GM23338 (cell line): ENCODE measurements around the gene MAD2L2. TPM values are rescaled to one million over a fixed set of nuclear protein-coding genes. Genes with fewer than 3 reads are reported as not detected.

ENCODE experiments used
- ATAC-seq: fragments of 200-7000 bp; cut with Tn5 transposase; 3 replicates; pipeline ENCODE4 v1.9.1; 2020
- DNase-seq: peaks from one replicate; pipeline ENCODE4 v3.0.0-alpha.2; 2015; ENCODE audit warnings: low spot score
- H2AFZ ChIP-seq: fragments of 200-600 bp; sonication (generic); 2 replicates; pipeline ENCODE4 v1.8.0; 2016; ENCODE audit warnings: antibody characterized with exemption, mild to moderate bottlenecking, moderate library complexity
- H3F3A ChIP-seq: fragments of 200-600 bp; sonication (generic); replicated peaks from 2 replicates; pipeline ENCODE4 v1.8.0; 2017; ENCODE audit warnings: antibody characterized with exemption, mixed run types, low read depth
- H3K27ac ChIP-seq: fragments of 200-600 bp; sonication (generic); 2 replicates; pipeline ENCODE4 v1.6.1; 2016; ENCODE audit warnings: low read depth
- H3K27me3 ChIP-seq: fragments of 200-600 bp; sonication (generic); 2 replicates; pipeline ENCODE4 v1.8.0; 2016; ENCODE audit warnings: mild to moderate bottlenecking, mixed run types, moderate library complexity; ENCODE audit not compliant: insufficient read depth
- H3K36me3 ChIP-seq: fragments of 200-600 bp; sonication (generic); 2 replicates; pipeline ENCODE4 v1.8.0; 2016; ENCODE audit warnings: mild to moderate bottlenecking; ENCODE audit not compliant: insufficient read depth
- H3K4me1 ChIP-seq: fragments of 200-600 bp; sonication (generic); 2 replicates; pipeline ENCODE4 v1.8.0; 2016; ENCODE audit warnings: mild to moderate bottlenecking, moderate library complexity; ENCODE audit not compliant: insufficient read depth
- H3K4me2 ChIP-seq: fragments of 200-600 bp; sonication (generic); 2 replicates; pipeline ENCODE4 v1.7.1; 2017; ENCODE audit warnings: mixed run types
- H3K4me3 ChIP-seq: fragments of 200-600 bp; sonication (generic); 2 replicates; pipeline ENCODE4 v1.6.1; 2016; ENCODE audit warnings: mixed run types
- H3K79me2 ChIP-seq: fragments of 200-600 bp; sonication (generic); replicated peaks from 2 replicates; pipeline ENCODE4 v1.8.0; 2017; ENCODE audit warnings: mild to moderate bottlenecking; ENCODE audit not compliant: insufficient read depth
- H3K9me2 ChIP-seq: fragments of 200-600 bp; sonication (generic); 2 replicates; pipeline ENCODE4 v1.8.0; 2017; ENCODE audit not compliant: insufficient read depth
- H4K20me1 ChIP-seq: fragments of 200-600 bp; sonication (generic); replicated peaks from 2 replicates; pipeline ENCODE4 v1.8.0; 2017; ENCODE audit warnings: mild to moderate bottlenecking; ENCODE audit not compliant: insufficient read depth
- H3K27ac Mint-ChIP-seq: 2 replicates; pipeline ENCODE4 v1.8.0; 2020; ENCODE audit warnings: inconsistent platforms, mild to moderate bottlenecking, moderate library complexity, mixed read lengths
- H3K27me3 Mint-ChIP-seq: 3 replicates; pipeline ENCODE4 v1.8.0; 2022; ENCODE audit warnings: low read depth, mild to moderate bottlenecking, moderate library complexity, mixed read lengths, inconsistent platforms; ENCODE audit not compliant: insufficient read depth, poor library complexity
- H3K36me3 Mint-ChIP-seq: 3 replicates; pipeline ENCODE4 v1.8.0; 2021; ENCODE audit warnings: low read depth, mild to moderate bottlenecking, inconsistent platforms, moderate library complexity, mixed read lengths
- H3K4me1 Mint-ChIP-seq: 3 replicates; pipeline ENCODE4 v1.8.0; 2020; ENCODE audit warnings: mild to moderate bottlenecking, inconsistent platforms, mixed read lengths
- H3K4me3 Mint-ChIP-seq: 3 replicates; pipeline ENCODE4 v1.8.0; 2021; ENCODE audit warnings: moderate library complexity, mild to moderate bottlenecking, inconsistent platforms, mixed read lengths
- H3K9me3 Mint-ChIP-seq: 3 replicates; pipeline ENCODE4 v1.8.0; 2020; ENCODE audit warnings: moderate library complexity, mild to moderate bottlenecking, inconsistent platforms, mixed read lengths
- CREB1 ChIP-seq: fragments of 250-450 bp; sonication (Bioruptor Pico); IDR thresholded peaks from 2 replicates; pipeline ENCODE4 v1.5.0; 2020; ENCODE audit warnings: low read depth, mild to moderate bottlenecking, moderate library complexity
- EZH2 ChIP-seq: fragments of 200-600 bp; sonication (generic); IDR thresholded peaks from one replicate; pipeline ENCODE4 v1.8.0; 2017; ENCODE audit warnings: antibody characterized with exemption, mild to moderate bottlenecking, low read depth; ENCODE audit not compliant: unreplicated experiment
- EZH2phosphoT487 ChIP-seq: fragments of 200-600 bp; sonication (generic); IDR thresholded peaks from one replicate; pipeline ENCODE4 v1.8.1; 2018; ENCODE audit warnings: antibody characterized with exemption; ENCODE audit not compliant: unreplicated experiment
- JUNB ChIP-seq: IDR thresholded peaks from one replicate; pipeline ENCODE4 v1.6.1; 2016; ENCODE audit warnings: antibody characterized with exemption; ENCODE audit not compliant: unreplicated experiment
- NANOG ChIP-seq: IDR thresholded peaks from 2 replicates; pipeline ENCODE4 v1.6.1; 2016; ENCODE audit warnings: antibody characterized with exemption, borderline replicate concordance
- POLR2AphosphoS5 ChIP-seq: IDR thresholded peaks from 2 replicates; pipeline ENCODE4 v1.6.1; 2016; ENCODE audit warnings: antibody characterized with exemption, low read depth
- STAT1 ChIP-seq: IDR thresholded peaks from one replicate; pipeline ENCODE4 v1.6.1; 2016; ENCODE audit warnings: antibody characterized with exemption; ENCODE audit not compliant: unreplicated experiment
- ZNF114 ChIP-seq: fragments of 250-450 bp; sonication (Bioruptor Pico); IDR thresholded peaks from 2 replicates; pipeline ENCODE4 v1.5.0; 2020; ENCODE audit warnings: mild to moderate bottlenecking, moderate library complexity
- ZNF331 ChIP-seq: fragments of 250-450 bp; sonication (Bioruptor Pico); IDR thresholded peaks from 2 replicates; pipeline ENCODE4 v1.5.0; 2020; ENCODE audit warnings: low read depth, mild to moderate bottlenecking, moderate library complexity
- polyA plus RNA-seq: library from polyadenylated mRNA; unstranded; fragments of >200 nt; fragmentation: Nextera tagmentation; extraction: Ambion mirVana; gene quantifications from 2 replicates; pipeline ENCODE4 v1.2.1, GENCODE V29; 2016
- total RNA-seq: library from RNA; depleted of rRNA; stranded (reverse); fragments of >200 nt; shearing (Covaris generic); gene quantifications from 2 replicates; pipeline ENCODE4 v1.2.3, GENCODE V29; 2014
- TF ChIP-seq, protein P1 (sequence below), 2 experiments: fragments of 200-600 bp in 1 of 2; sonication (generic) in 1 of 2; conservative IDR thresholded peaks; 2 replicates each; pipeline versions ENCODE4 v1.5.1 to v1.6.1; 2016 to 2017; ENCODE audit warnings: antibody characterized with exemption in 2 of 2, low read depth in 2 of 2, mild to moderate bottlenecking in 2 of 2, moderate library complexity in 1 of 2
- TF ChIP-seq, protein P2 (sequence below): fragments of 250-450 bp; sonication (Bioruptor Pico); IDR thresholded peaks from 2 replicates; pipeline ENCODE4 v1.5.0; 2020; ENCODE audit warnings: mild to moderate bottlenecking, moderate library complexity
- TF ChIP-seq, protein P3 (sequence below): IDR thresholded peaks from 2 replicates; pipeline ENCODE4 v1.6.1; 2016; ENCODE audit warnings: antibody characterized with exemption
- TF ChIP-seq, protein P4 (sequence below): IDR thresholded peaks from one replicate; pipeline ENCODE4 v1.6.1; 2018; ENCODE audit warnings: antibody characterized with exemption; ENCODE audit not compliant: unreplicated experiment

MAD2L2 gene
- total and polyA plus RNA-seq, 2 experiments from 2014 or later: 498 to 552 TPM

DNA sequence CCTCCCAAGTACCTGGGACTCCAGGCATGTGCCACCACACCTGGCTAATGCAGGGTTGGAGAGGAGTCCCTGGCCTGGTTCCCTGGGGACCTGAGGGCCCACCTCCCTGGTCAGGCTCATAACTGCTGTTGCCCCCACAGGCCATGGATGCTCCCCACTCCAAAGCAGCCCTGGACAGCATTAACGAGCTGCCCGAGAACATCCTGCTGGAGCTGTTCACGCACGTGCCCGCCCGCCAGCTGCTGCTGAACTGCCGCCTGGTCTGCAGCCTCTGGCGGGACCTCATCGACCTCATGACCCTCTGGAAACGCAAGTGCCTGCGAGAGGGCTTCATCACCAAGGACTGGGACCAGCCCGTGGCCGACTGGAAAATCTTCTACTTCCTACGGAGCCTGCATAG is 12.4 kb downstream of the MAD2L2 start:
- Histone ChIP-seq H3K79me2 (no peaks in the 10 kb centered on the region), H4K20me1 (peaks cover 13% of the 10 kb centered on the region), H3K27ac (peak overlapping the region; percentile 56), H2AFZ (no peak overlapping the region), H3F3A (peaks cover 41% of the 10 kb centered on the region), H3K4me1 (no peaks in the 10 kb centered on the region), H3K9me2 (no peaks in the 10 kb centered on the region), H3K4me3 (no peak overlapping the region), H3K27me3 (no peaks in the 10 kb centered on the region), H3K4me2 (no peak overlapping the region), H3K36me3 (peaks cover 6% of the 10 kb centered on the region)
- Mint-ChIP-seq H3K36me3 (peaks cover 58% of the 10 kb centered on the region), H3K4me3 (no peak overlapping the region), H3K9me3 (no peaks in the 10 kb centered on the region), H3K4me1 (peaks cover 3% of the 10 kb centered on the region; the same call in 2 of the 3 replicates), H3K27me3 (peaks cover 33% of the 10 kb centered on the region), H3K27ac (0 out of 2 replicates have a peak overlapping the region, but pooled peaks have one; percentile 43)
- TF ChIP-seq JUNB: no peak
- TF ChIP-seq, protein P1, sequence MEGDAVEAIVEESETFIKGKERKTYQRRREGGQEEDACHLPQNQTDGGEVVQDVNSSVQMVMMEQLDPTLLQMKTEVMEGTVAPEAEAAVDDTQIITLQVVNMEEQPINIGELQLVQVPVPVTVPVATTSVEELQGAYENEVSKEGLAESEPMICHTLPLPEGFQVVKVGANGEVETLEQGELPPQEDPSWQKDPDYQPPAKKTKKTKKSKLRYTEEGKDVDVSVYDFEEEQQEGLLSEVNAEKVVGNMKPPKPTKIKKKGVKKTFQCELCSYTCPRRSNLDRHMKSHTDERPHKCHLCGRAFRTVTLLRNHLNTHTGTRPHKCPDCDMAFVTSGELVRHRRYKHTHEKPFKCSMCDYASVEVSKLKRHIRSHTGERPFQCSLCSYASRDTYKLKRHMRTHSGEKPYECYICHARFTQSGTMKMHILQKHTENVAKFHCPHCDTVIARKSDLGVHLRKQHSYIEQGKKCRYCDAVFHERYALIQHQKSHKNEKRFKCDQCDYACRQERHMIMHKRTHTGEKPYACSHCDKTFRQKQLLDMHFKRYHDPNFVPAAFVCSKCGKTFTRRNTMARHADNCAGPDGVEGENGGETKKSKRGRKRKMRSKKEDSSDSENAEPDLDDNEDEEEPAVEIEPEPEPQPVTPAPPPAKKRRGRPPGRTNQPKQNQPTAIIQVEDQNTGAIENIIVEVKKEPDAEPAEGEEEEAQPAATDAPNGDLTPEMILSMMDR (conservative IDR thresholded peaks at IDR 0.05; ENCODE audit: low read depth in 2 of 2): no peak
- TF ChIP-seq, protein P2, sequence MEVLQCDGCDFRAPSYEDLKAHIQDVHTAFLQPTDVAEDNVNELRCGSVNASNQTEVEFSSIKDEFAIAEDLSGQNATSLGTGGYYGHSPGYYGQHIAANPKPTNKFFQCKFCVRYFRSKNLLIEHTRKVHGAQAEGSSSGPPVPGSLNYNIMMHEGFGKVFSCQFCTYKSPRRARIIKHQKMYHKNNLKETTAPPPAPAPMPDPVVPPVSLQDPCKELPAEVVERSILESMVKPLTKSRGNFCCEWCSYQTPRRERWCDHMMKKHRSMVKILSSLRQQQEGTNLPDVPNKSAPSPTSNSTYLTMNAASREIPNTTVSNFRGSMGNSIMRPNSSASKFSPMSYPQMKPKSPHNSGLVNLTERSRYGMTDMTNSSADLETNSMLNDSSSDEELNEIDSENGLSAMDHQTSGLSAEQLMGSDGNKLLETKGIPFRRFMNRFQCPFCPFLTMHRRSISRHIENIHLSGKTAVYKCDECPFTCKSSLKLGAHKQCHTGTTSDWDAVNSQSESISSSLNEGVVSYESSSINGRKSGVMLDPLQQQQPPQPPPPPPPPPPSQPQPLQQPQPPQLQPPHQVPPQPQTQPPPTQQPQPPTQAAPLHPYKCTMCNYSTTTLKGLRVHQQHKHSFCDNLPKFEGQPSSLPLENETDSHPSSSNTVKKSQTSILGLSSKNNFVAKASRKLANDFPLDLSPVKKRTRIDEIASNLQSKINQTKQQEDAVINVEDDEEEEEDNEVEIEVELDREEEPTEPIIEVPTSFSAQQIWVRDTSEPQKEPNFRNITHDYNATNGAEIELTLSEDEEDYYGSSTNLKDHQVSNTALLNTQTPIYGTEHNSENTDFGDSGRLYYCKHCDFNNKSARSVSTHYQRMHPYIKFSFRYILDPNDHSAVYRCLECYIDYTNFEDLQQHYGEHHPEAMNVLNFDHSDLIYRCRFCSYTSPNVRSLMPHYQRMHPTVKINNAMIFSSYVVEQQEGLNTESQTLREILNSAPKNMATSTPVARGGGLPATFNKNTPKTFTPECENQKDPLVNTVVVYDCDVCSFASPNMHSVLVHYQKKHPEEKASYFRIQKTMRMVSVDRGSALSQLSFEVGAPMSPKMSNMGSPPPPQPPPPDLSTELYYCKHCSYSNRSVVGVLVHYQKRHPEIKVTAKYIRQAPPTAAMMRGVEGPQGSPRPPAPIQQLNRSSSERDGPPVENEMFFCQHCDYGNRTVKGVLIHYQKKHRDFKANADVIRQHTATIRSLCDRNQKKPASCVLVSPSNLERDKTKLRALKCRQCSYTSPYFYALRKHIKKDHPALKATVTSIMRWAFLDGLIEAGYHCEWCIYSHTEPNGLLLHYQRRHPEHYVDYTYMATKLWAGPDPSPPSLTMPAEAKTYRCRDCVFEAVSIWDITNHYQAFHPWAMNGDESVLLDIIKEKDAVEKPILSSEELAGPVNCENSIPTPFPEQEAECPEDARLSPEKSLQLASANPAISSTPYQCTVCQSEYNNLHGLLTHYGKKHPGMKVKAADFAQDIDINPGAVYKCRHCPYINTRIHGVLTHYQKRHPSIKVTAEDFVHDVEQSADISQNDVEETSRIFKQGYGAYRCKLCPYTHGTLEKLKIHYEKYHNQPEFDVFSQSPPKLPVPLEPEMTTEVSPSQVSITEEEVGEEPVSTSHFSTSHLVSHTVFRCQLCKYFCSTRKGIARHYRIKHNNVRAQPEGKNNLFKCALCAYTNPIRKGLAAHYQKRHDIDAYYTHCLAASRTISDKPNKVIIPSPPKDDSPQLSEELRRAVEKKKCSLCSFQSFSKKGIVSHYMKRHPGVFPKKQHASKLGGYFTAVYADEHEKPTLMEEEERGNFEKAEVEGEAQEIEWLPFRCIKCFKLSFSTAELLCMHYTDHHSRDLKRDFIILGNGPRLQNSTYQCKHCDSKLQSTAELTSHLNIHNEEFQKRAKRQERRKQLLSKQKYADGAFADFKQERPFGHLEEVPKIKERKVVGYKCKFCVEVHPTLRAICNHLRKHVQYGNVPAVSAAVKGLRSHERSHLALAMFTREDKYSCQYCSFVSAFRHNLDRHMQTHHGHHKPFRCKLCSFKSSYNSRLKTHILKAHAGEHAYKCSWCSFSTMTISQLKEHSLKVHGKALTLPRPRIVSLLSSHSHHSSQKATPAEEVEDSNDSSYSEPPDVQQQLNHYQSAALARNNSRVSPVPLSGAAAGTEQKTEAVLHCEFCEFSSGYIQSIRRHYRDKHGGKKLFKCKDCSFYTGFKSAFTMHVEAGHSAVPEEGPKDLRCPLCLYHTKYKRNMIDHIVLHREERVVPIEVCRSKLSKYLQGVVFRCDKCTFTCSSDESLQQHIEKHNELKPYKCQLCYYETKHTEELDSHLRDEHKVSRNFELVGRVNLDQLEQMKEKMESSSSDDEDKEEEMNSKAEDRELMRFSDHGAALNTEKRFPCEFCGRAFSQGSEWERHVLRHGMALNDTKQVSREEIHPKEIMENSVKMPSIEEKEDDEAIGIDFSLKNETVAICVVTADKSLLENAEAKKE (CRISPR knock-in tag): no peak
- TF ChIP-seq, protein P3, sequence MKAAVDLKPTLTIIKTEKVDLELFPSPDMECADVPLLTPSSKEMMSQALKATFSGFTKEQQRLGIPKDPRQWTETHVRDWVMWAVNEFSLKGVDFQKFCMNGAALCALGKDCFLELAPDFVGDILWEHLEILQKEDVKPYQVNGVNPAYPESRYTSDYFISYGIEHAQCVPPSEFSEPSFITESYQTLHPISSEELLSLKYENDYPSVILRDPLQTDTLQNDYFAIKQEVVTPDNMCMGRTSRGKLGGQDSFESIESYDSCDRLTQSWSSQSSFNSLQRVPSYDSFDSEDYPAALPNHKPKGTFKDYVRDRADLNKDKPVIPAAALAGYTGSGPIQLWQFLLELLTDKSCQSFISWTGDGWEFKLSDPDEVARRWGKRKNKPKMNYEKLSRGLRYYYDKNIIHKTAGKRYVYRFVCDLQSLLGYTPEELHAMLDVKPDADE: no peak
- no peak for TF ChIP-seq NANOG
- no peak for TF ChIP-seq ZNF331 (CRISPR knock-in tag)
- TF ChIP-seq, protein P4, sequence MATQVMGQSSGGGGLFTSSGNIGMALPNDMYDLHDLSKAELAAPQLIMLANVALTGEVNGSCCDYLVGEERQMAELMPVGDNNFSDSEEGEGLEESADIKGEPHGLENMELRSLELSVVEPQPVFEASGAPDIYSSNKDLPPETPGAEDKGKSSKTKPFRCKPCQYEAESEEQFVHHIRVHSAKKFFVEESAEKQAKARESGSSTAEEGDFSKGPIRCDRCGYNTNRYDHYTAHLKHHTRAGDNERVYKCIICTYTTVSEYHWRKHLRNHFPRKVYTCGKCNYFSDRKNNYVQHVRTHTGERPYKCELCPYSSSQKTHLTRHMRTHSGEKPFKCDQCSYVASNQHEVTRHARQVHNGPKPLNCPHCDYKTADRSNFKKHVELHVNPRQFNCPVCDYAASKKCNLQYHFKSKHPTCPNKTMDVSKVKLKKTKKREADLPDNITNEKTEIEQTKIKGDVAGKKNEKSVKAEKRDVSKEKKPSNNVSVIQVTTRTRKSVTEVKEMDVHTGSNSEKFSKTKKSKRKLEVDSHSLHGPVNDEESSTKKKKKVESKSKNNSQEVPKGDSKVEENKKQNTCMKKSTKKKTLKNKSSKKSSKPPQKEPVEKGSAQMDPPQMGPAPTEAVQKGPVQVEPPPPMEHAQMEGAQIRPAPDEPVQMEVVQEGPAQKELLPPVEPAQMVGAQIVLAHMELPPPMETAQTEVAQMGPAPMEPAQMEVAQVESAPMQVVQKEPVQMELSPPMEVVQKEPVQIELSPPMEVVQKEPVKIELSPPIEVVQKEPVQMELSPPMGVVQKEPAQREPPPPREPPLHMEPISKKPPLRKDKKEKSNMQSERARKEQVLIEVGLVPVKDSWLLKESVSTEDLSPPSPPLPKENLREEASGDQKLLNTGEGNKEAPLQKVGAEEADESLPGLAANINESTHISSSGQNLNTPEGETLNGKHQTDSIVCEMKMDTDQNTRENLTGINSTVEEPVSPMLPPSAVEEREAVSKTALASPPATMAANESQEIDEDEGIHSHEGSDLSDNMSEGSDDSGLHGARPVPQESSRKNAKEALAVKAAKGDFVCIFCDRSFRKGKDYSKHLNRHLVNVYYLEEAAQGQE: no peak
- TF ChIP-seq STAT1: no peak
- no peak for TF ChIP-seq ZNF114 (CRISPR knock-in tag)
- no peak for TF ChIP-seq POLR2AphosphoS5
- TF ChIP-seq EZH2: no peak
- TF ChIP-seq EZH2phosphoT487: no peak
- no peak for TF ChIP-seq CREB1 (CRISPR knock-in tag)
- DNase-seq (no peak), ATAC-seq (no peak)
